HCT116 (cell line): Measurements from ENCODE around the gene SCGB2B2. TPM values are rescaled to one million over a fixed set of nuclear protein-coding genes. Genes with fewer than 3 reads are reported as not detected.

Experiments
- ATAC-seq: fragments of 200-7000 bp; cut with Tn5 transposase; 2 replicates; pipeline ENCODE4 v1.9.1; 2020; ENCODE audit warnings: mild to moderate bottlenecking, moderate library complexity
- BruUV-seq: library from RNA; stranded (reverse); fragments of 400-500 nt; replicated peaks from 2 replicates; lab custom pipeline; 2021; lab: Mats Ljungman, UMichigan
- CTCF ChIA-PET: fragments of 300-600 bp; sonication (Branson Sonifier 250); formaldehyde crosslinking; loops from one replicate; lab custom pipeline; 2021; ENCODE audit warnings: antibody characterized with exemption; lab: Charles Lee
- POLR2A ChIA-PET: fragments of 300-600, 350-600 bp; sonication (Branson Sonifier 250); formaldehyde crosslinking; loops from one replicate; lab custom pipeline; 2021; ENCODE audit warnings: antibody characterized with exemption; lab: Charles Lee
- RAD21 ChIA-PET, 2 experiments: fragments of 300-600 bp; sonication (Branson Sonifier 250); formaldehyde crosslinking; loops; one replicate each; lab custom pipeline; 2023; ENCODE audit warnings: low total read pairs in 2 of 2; ENCODE audit not compliant: uncharacterized antibody in 2 of 2, unreplicated experiment in 2 of 2, low non-redundant PET in 1 of 2; lab: Charles Lee
- DNase-seq: peaks from one replicate; pipeline ENCODE4 v3.0.0-alpha.2; 2010; ENCODE audit warnings: low read depth, low spot score
- H2AFZ ChIP-seq: fragments of 200-600 bp; shearing (Covaris generic), sonication (generic); 2 replicates; pipeline ENCODE4 v1.6.1; 2017; ENCODE audit warnings: low read depth, mixed run types, mixed read lengths, antibody characterized with exemption, low read length; ENCODE audit not compliant: poor library complexity, severe bottlenecking
- H3K27ac ChIP-seq: 2 replicates; pipeline ENCODE4 v1.5.1; 2012; ENCODE audit warnings: low read depth, low read length
- H3K27me3 ChIP-seq: fragments of 200-600 bp; sonication (generic); 2 replicates; pipeline ENCODE4 v1.6.1; 2016; ENCODE audit warnings: mixed run types, low read length, mixed read lengths; ENCODE audit not compliant: insufficient read depth
- H3K36me3 ChIP-seq, 2 experiments: fragments of 200-500 bp in 1 of 2; fragments of 200-600 bp in 1 of 2; sonication (Bioruptor generic) in 1 of 2; sonication (generic) in 1 of 2; 2 replicates each; pipeline versions ENCODE4 v1.5.1 to v1.6.1; 2014 to 2016; ENCODE audit warnings: low read length in 2 of 2, inconsistent platforms in 1 of 2, mixed read lengths in 1 of 2, mixed run types in 1 of 2; ENCODE audit not compliant: insufficient read depth in 2 of 2, control insufficient read depth in 1 of 2
- H3K4me1 ChIP-seq, 2 experiments: fragments of 200-600 bp in 1 of 2; sonication (generic) in 1 of 2; 2 replicates each; pipeline versions ENCODE4 v1.5.1 to v1.6.1; 2012 to 2017; ENCODE audit warnings: low read length in 2 of 2, inconsistent platforms in 1 of 2, mild to moderate bottlenecking in 1 of 2, mixed read lengths in 1 of 2, mixed run types in 1 of 2, moderate library complexity in 1 of 2; ENCODE audit not compliant: insufficient read depth in 2 of 2, control insufficient read depth in 1 of 2
- H3K4me2 ChIP-seq: fragments of 200-600 bp; sonication (generic); 2 replicates; pipeline ENCODE4 v1.6.1; 2017; ENCODE audit warnings: mixed run types, low read length, mixed read lengths
- H3K4me3 ChIP-seq, 2 experiments: fragments of 200-600 bp in 1 of 2; sonication (generic) in 1 of 2; replicated peaks in 1 of 2; 2 replicates each; pipeline ENCODE4 v1.5.1; 2011 to 2016; ENCODE audit warnings: low read length in 2 of 2, control low read depth in 1 of 2, low read depth in 1 of 2, mild to moderate bottlenecking in 1 of 2, mixed read lengths in 1 of 2, mixed run types in 1 of 2
- H3K79me2 ChIP-seq: fragments of 200-600 bp; sonication (generic); 2 replicates; pipeline ENCODE4 v1.6.1; 2017; ENCODE audit warnings: mild to moderate bottlenecking, mixed run types, low read length, moderate library complexity, mixed read lengths; ENCODE audit not compliant: insufficient read depth
- H3K9ac ChIP-seq: fragments of 200-600 bp; sonication (generic); 2 replicates; pipeline ENCODE4 v1.6.1; 2016; ENCODE audit warnings: low read length, mixed read lengths
- H3K9me2 ChIP-seq: fragments of 200-600 bp; sonication (generic), shearing (Covaris generic); 2 replicates; pipeline ENCODE4 v1.6.1; 2017; ENCODE audit warnings: mixed run types, mild to moderate bottlenecking, moderate library complexity; ENCODE audit not compliant: insufficient read depth
- H3K9me3 ChIP-seq, 2 experiments: fragments of 200-500 bp in 1 of 2; fragments of 200-600 bp in 1 of 2; sonication (Bioruptor generic) in 1 of 2; sonication (generic) in 1 of 2; 2 replicates each; pipeline ENCODE4 v1.6.1; 2014 to 2017; ENCODE audit warnings: low read length in 2 of 2, mixed read lengths in 2 of 2, inconsistent platforms in 1 of 2, low read depth in 1 of 2, mild to moderate bottlenecking in 1 of 2, mixed run types in 1 of 2, moderate library complexity in 1 of 2; ENCODE audit not compliant: control insufficient read depth in 1 of 2, insufficient read depth in 1 of 2
- H4K20me1 ChIP-seq: fragments of 200-600 bp; sonication (generic), shearing (Covaris generic); 2 replicates; pipeline ENCODE4 v1.6.1; 2017; ENCODE audit warnings: mixed run types, mild to moderate bottlenecking, moderate library complexity; ENCODE audit not compliant: insufficient read depth
- ATF3 ChIP-seq: IDR thresholded peaks from 2 replicates; pipeline ENCODE4 v1.6.1; 2012
- CBX3 ChIP-seq: IDR thresholded peaks from 2 replicates; pipeline ENCODE4 v1.6.1; 2012; ENCODE audit warnings: low read depth
- CTCF ChIP-seq, 3 experiments: fragments of 200-600 bp in 1 of 3; sonication (generic) in 1 of 3; IDR thresholded peaks in 2 of 3; conservative IDR thresholded peaks in 1 of 3; 2 replicates each; pipeline ENCODE4 v1.5.1; 2012 to 2017; ENCODE audit warnings: low read depth in 2 of 3, low read length in 2 of 3, antibody characterized with exemption in 1 of 3, borderline replicate concordance in 1 of 3, control low read depth in 1 of 3, mild to moderate bottlenecking in 1 of 3, mixed read lengths in 1 of 3, mixed run types in 1 of 3, moderate library complexity in 1 of 3; ENCODE audit not compliant: insufficient read depth in 1 of 3
- EGR1 ChIP-seq: IDR thresholded peaks from 2 replicates; pipeline ENCODE4 v1.6.1; 2012; ENCODE audit warnings: low read depth
- EZH2 ChIP-seq: fragments of 200-600 bp; sonication (generic); IDR thresholded peaks from 2 replicates; pipeline ENCODE4 v1.6.1; 2017; ENCODE audit warnings: antibody characterized with exemption, mixed run types
- FOSL1 ChIP-seq: IDR thresholded peaks from 2 replicates; pipeline ENCODE4 v1.6.1; 2012; ENCODE audit warnings: low read depth
- JUND ChIP-seq: IDR thresholded peaks from 2 replicates; pipeline ENCODE4 v1.6.1; 2012
- MAX ChIP-seq: IDR thresholded peaks from 2 replicates; pipeline ENCODE4 v1.6.1; 2012
- POLR2AphosphoS5 ChIP-seq: IDR thresholded peaks from 2 replicates; pipeline ENCODE4 v1.6.1; 2011; ENCODE audit warnings: mild to moderate bottlenecking, low read depth, low read length, moderate library complexity
- SP1 ChIP-seq: IDR thresholded peaks from 2 replicates; pipeline ENCODE4 v1.6.1; 2012; ENCODE audit warnings: low read depth
- SRF ChIP-seq: IDR thresholded peaks from 2 replicates; pipeline ENCODE4 v1.6.1; 2012; ENCODE audit warnings: low read depth
- TCF7L2 ChIP-seq: IDR thresholded peaks from 2 replicates; pipeline ENCODE4 v1.7.0; 2011; ENCODE audit warnings: borderline replicate concordance, inconsistent platforms; ENCODE audit not compliant: insufficient read depth, insufficient read length; ENCODE audit errors: extremely low read depth
- ZBTB33 ChIP-seq: IDR thresholded peaks from 2 replicates; pipeline ENCODE4 v1.6.1; 2011; ENCODE audit warnings: mild to moderate bottlenecking, low read length, moderate library complexity; ENCODE audit not compliant: insufficient replicate concordance; ENCODE audit errors: extremely low read depth
- ZNF274 ChIP-seq: fragments of 200-500 bp; sonication (Bioruptor generic); IDR thresholded peaks from 2 replicates; pipeline ENCODE4 v1.6.1; 2014; ENCODE audit warnings: mild to moderate bottlenecking, low read depth, low read length, inconsistent platforms
- intact Hi-C: fragments of 100-400 bp; cut with micrococcal nuclease; formaldehyde crosslinking; loops from 2 replicates; pipeline ENCODE4 v1.10.0; 2022
- total RNA-seq: library from RNA; stranded (reverse); gene quantifications from one replicate; pipeline ENCODE4 v1.2.1, GENCODE V29; 2021; ENCODE audit not compliant: unreplicated experiment

SCGB2B2 gene
- total RNA-seq, 1 experiment from 2014 or later: 0.27 TPM

- Histone ChIP-seq H3K27ac (no peak overlapping the region), H3K79me2 (no peaks in the 10 kb centered on the region), H3K36me3 (no peaks in the 10 kb centered on the region), H4K20me1 (no peaks in the 10 kb centered on the region), H3K4me3 (no peak overlapping the region), H3K9me2 (no peaks in the 10 kb centered on the region), H3K4me2 (no peak overlapping the region), H3K9me3 (peaks cover 0 to 4% of the 10 kb centered on the region in 2 experiments; a peak in 1 of 4 replicates), H3K4me1 (no peaks in the 10 kb centered on the region), H2AFZ (no peak overlapping the region), H3K27me3 (no peaks in the 10 kb centered on the region), H3K9ac (no peak overlapping the region)
- intact Hi-C loops: loop anchor here (1.0 to 10.0 kb wide), 5 partner anchors 73 to 935 kb away; no protein-coding TSS in a partner anchor
- POLR2A ChIA-PET: interaction anchor here (1.4 kb wide), 1 partner anchor 34 kb away, joined by 3 read pairs; the partner anchor contains the start of gene ZNF302
- CTCF ChIA-PET: interaction anchor here (1.1 to 2.7 kb wide), 5 partner anchors 34 to 934 kb away, joined by 3 to 27 read pairs (median 4); partner anchors contain the start of genes SCGB2B2 and ZNF302
- RAD21 ChIA-PET: no interaction called here
- no TSS peak for BruUV-seq
- DNase-seq: no peak
- ATAC-seq: no peak
- no peak for TF ChIP-seq EGR1
- TF ChIP-seq JUND: no peak
- TF ChIP-seq SRF: no peak
- TF ChIP-seq CBX3: no peak
- no peak for TF ChIP-seq ATF3
- no peak for TF ChIP-seq POLR2AphosphoS5
- no peak for TF ChIP-seq FOSL1
These were observed 34.9 kb upstream of the SCGB2B2 start for GRCh38 chr19:34711890-34712289.

- Histone ChIP-seq H3K4me2 (no peak overlapping the region), H3K36me3 (no peaks in the 10 kb centered on the region), H3K27me3 (no peaks in the 10 kb centered on the region), H3K4me3 (no peak overlapping the region), H3K9ac (no peak overlapping the region), H4K20me1 (no peaks in the 10 kb centered on the region), H3K9me2 (no peaks in the 10 kb centered on the region), H3K4me1 (no peaks in the 10 kb centered on the region), H3K27ac (no peak overlapping the region), H3K9me3 (no peaks in the 10 kb centered on the region; a peak in 1 of 4 replicates), H2AFZ (no peak overlapping the region), H3K79me2 (no peaks in the 10 kb centered on the region)
- ChIA-PET CTCF (no interaction called here), RAD21 (no interaction called here), POLR2A (no interaction called here)
- ATAC-seq: no peak
- BruUV-seq: no TSS peak
- intact Hi-C loops: no loop called here
- no peak for DNase-seq
- TF ChIP-seq EGR1 (no peak), TCF7L2 (no peak), ZNF274 (no peak), EZH2 (no peak), POLR2AphosphoS5 (no peak), ZBTB33 (no peak), CTCF (IDR thresholded peaks at IDR 0.05 in 2 of 3, conservative IDR thresholded peaks at IDR 0.05 in 1 of 3; ENCODE audit: borderline replicate concordance in 1 of 3, insufficient read depth in 1 of 3, low read depth in 2 of 3, low read length in 2 of 3) (no peak), SP1 (no peak), MAX (no peak), JUND (no peak)
These were observed 30.7 kb upstream of the SCGB2B2 start for GRCh38 chr19:34707661-34708060.
